Spleen (tissue), 11 donors: Measurements from ENCODE around the gene SPTBN5. TPM values are rescaled to one million over a fixed set of nuclear protein-coding genes. Genes with fewer than 3 reads are reported as not detected.

Experiments
- DNase-seq: peaks from one replicate; pipeline ENCODE4 v3.0.0-alpha.2; 2020
- H3K27ac ChIP-seq, 8 donors: fragments of 200-600 bp; sonication (generic) in 7 of 8; 1 replicate in 4 of 8; 2 replicates in 4 of 8; pipeline versions ENCODE4 v1.5.0 to v1.8.0; 2016 to 2021; ENCODE audit warnings: inconsistent platforms in 4 of 8, mild to moderate bottlenecking in 4 of 8, moderate library complexity in 1 of 8
- H3K27me3 ChIP-seq, 7 donors: fragments of 200-600 bp; sonication (generic) in 6 of 7; replicated peaks in 1 of 7; 1 replicate in 4 of 7; 2 replicates in 3 of 7; pipeline versions ENCODE4 v1.5.0 to v1.8.0; 2016 to 2021; ENCODE audit warnings: inconsistent platforms in 3 of 7, mild to moderate bottlenecking in 1 of 7
- H3K36me3 ChIP-seq, 6 donors: fragments of 200-600 bp; sonication (generic) in 5 of 6; 1 replicate in 4 of 6; 2 replicates in 2 of 6; pipeline versions ENCODE4 v1.5.0 to v1.8.0; 2016 to 2021; ENCODE audit warnings: inconsistent platforms in 2 of 6
- H3K4me1 ChIP-seq, 6 donors: fragments of 200-600 bp; sonication (generic) in 5 of 6; 1 replicate in 3 of 6; 2 replicates in 3 of 6; pipeline versions ENCODE4 v1.5.0 to v1.8.0; 2016 to 2021; ENCODE audit warnings: inconsistent platforms in 3 of 6
- H3K4me3 ChIP-seq, 8 donors: fragments of 200-600 bp; sonication (generic) in 7 of 8; 1 replicate in 4 of 8; 2 replicates in 4 of 8; pipeline versions ENCODE4 v1.5.0 to v1.8.0; 2016 to 2021; ENCODE audit warnings: inconsistent platforms in 4 of 8, mild to moderate bottlenecking in 4 of 8, moderate library complexity in 2 of 8
- H3K9me3 ChIP-seq, 8 donors: fragments of 200-600 bp; sonication (generic) in 7 of 8; 1 replicate in 4 of 8; 2 replicates in 4 of 8; pipeline versions ENCODE4 v1.5.0 to v1.8.0; 2016 to 2021; ENCODE audit warnings: inconsistent platforms in 4 of 8
- POLR2A ChIP-seq, 3 donors: fragments of 450-650 bp; IDR thresholded peaks; one replicate each; pipeline ENCODE4 v1.5.1; 2017; ENCODE audit warnings: antibody characterized with exemption in 3 of 3, mild to moderate bottlenecking in 1 of 3
- POLR2AphosphoS5 ChIP-seq, 3 donors: sonication (generic); formaldehyde crosslinking; IDR thresholded peaks; one replicate each; pipeline ENCODE4 v1.5.1; 2017; ENCODE audit warnings: antibody characterized with exemption in 3 of 3
- WGBS, 5 donors: extraction: QIAGEN DNeasy Blood & Tissue Kit in 3 of 5; methylation state at CpG; one replicate each; pipeline versions ENCODE4 v1.1.5 to v1.1.7; 2013 to 2018; 5-methylcytosine and 5-hydroxymethylcytosine counted together
- intact Hi-C: fragments of 100-400 bp; cut with DNase I; formaldehyde crosslinking; loops from one replicate; pipeline ENCODE4 v1.15.0; 2023; ENCODE audit warnings: low total_unique reads
- polyA plus RNA-seq, 3 donors: library from polyadenylated mRNA; stranded (reverse); fragments of 200-250 nt; gene quantifications; one replicate each; pipeline ENCODE4 v1.2.1, GENCODE V29; 2013
- total RNA-seq, 7 donors: library from RNA; depleted of rRNA in 3 of 7; stranded (reverse); fragments of >200 nt in 3 of 7; fragmentation: NEBNext Ultra II Directional in 4 of 7; extraction: Animal tissue kit (Norgen Biotek cat#: 25700) in 4 of 7; gene quantifications; one replicate each; pipeline versions ENCODE4 v1.1.0 to v1.2.1, GENCODE V29; 2016 to 2021
- TF ChIP-seq, protein P1 (sequence below), 11 experiments: fragments of 200-600 bp in 7 of 11; fragments of 450-650 bp in 4 of 11; sonication (generic) in 4 of 11; IDR thresholded peaks in 8 of 11; conservative IDR thresholded peaks in 3 of 11; 1 replicate in 7 of 11; 2 replicates in 4 of 11; pipeline versions ENCODE4 v1.4.0 to v1.8.0; 2016 to 2021; ENCODE audit warnings: antibody characterized with exemption in 11 of 11, inconsistent platforms in 4 of 11, mild to moderate bottlenecking in 1 of 11
- donor health status: healthy with polysubstance abuse.
- donor health status: DM: no; HTN: no; CAD: no; lungs with moderate emphysema.
- donor health status: DM: no; HTN: no; CAD: no.
- donor health status: Bipolar disorder and iron deficiency.
- donor health status: healthy.
- donor health status: DM: no; HTN: no; CAD: no.
- donor health status: DM: yes; HTN: yes; CAD: no.

The SPTBN5 gene
- total and polyA plus RNA-seq, 10 donors, result 0.19 to 2.0 (median 0.73) TPM

GRCh38 chr15:41838400-41838897, 55.4 kb downstream of the SPTBN5 start, which contains the start of gene PLA2G4B:
Gene PLA2G4B (plus strand): TSS chr15:41838847. CDS start chr15:41838914, 67 bp downstream.
- peaks cover 0 to 97% (median 21%) of the 10 kb centered on the region in 6 donors for H3K36me3 ChIP-seq
- H3K4me3 ChIP-seq, result no peak within 1 kb of the TSS
- DNase-seq, result no peak
- no peak within 1 kb of the TSS for H3K27ac ChIP-seq
- WGBS, 5 donors, result 85 to 95% (median 90%) methylated on average over 6 of the region's 6 CpGs
- peaks cover 0 to 10% (median 0%) of the 10 kb centered on the region in 6 donors for H3K4me1 ChIP-seq
- no peaks in the 10 kb centered on the region for H3K9me3 ChIP-seq
- intact Hi-C loops, result no loop called here
- H3K27me3 ChIP-seq, result no peaks in the 10 kb centered on the region
- TF ChIP-seq POLR2AphosphoS5 (IDR thresholded peaks at IDR 0.05) (no peak), POLR2A (IDR thresholded peaks at IDR 0.05) (no peak)
- TF ChIP-seq, protein P1, sequence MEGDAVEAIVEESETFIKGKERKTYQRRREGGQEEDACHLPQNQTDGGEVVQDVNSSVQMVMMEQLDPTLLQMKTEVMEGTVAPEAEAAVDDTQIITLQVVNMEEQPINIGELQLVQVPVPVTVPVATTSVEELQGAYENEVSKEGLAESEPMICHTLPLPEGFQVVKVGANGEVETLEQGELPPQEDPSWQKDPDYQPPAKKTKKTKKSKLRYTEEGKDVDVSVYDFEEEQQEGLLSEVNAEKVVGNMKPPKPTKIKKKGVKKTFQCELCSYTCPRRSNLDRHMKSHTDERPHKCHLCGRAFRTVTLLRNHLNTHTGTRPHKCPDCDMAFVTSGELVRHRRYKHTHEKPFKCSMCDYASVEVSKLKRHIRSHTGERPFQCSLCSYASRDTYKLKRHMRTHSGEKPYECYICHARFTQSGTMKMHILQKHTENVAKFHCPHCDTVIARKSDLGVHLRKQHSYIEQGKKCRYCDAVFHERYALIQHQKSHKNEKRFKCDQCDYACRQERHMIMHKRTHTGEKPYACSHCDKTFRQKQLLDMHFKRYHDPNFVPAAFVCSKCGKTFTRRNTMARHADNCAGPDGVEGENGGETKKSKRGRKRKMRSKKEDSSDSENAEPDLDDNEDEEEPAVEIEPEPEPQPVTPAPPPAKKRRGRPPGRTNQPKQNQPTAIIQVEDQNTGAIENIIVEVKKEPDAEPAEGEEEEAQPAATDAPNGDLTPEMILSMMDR (IDR thresholded peaks at IDR 0.05 in 8 of 11, conservative IDR thresholded peaks at IDR 0.05 in 3 of 11), result no peak

- intact Hi-C loops, result no loop called here
- TF ChIP-seq, protein P1 (IDR thresholded peaks at IDR 0.05 in 8 of 11, conservative IDR thresholded peaks at IDR 0.05 in 3 of 11), result no peak
- TF ChIP-seq POLR2A (IDR thresholded peaks at IDR 0.05) (no peak), POLR2AphosphoS5 (IDR thresholded peaks at IDR 0.05) (no peak)
- Histone ChIP-seq H3K4me3 (no peak overlapping the region), H3K36me3 (peaks cover 0 to 88% (median 16%) of the 10 kb centered on the region in 6 donors), H3K9me3 (no peaks in the 10 kb centered on the region), H3K27ac (no peak overlapping the region), H3K27me3 (no peaks in the 10 kb centered on the region), H3K4me1 (peaks cover 0 to 26% (median 9%) of the 10 kb centered on the region in 6 donors)
- no peak for DNase-seq
- 93 to 99% (median 93%) methylated on average over 10 to 23 of the region's 23 CpGs for WGBS, 5 donors
Observed at GRCh38 chr15:41836713-41837454, 57.0 kb downstream of the SPTBN5 start.

DNA sequence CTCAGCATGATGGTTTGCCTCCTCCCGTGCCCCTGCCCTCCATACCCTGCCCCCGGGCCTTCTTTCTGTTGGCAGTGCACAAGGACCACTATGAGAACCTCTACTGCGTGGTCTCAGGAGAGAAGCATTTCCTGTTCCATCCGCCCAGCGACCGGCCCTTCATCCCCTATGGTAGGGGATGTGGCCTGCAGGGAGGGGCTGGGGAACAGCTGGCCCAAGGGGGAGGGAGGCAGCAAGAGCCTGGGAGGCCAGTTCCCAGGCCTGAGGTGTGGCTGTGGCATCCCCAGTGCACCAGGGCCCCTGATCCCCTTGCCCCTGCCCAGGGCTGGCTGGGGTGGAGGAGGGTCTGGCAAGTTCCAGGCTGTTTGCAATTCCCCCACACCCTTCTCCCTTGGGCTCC, 57.8 kb downstream of the SPTBN5 start:
- no peak overlapping the region for H3K4me3 ChIP-seq
- WGBS, 5 donors, result 45 to 61% (median 52%) methylated on average over 6 of the region's 6 CpGs
- DNase-seq, result no peak
- peaks cover 0 to 34% (median 17%) of the 10 kb centered on the region in 6 donors for H3K4me1 ChIP-seq
- H3K27ac ChIP-seq, result no peak overlapping the region
- TF ChIP-seq, protein P1 (IDR thresholded peaks at IDR 0.05 in 8 of 11, conservative IDR thresholded peaks at IDR 0.05 in 3 of 11), result no peak
- no peaks in the 10 kb centered on the region for H3K9me3 ChIP-seq
- H3K36me3 ChIP-seq, result peaks cover 0 to 88% (median 12%) of the 10 kb centered on the region in 6 donors
- H3K27me3 ChIP-seq, result no peaks in the 10 kb centered on the region
- intact Hi-C loops, result no loop called here

GRCh38 chr15:41834096-41834495, 59.8 kb downstream of the SPTBN5 start:
- intact Hi-C loops, result no loop called here
- no peak overlapping the region for H3K4me3 ChIP-seq
- H3K9me3 ChIP-seq, result no peaks in the 10 kb centered on the region
- no peak overlapping the region for H3K27ac ChIP-seq
- H3K36me3 ChIP-seq, result peaks cover 0 to 82% (median 12%) of the 10 kb centered on the region in 6 donors
- no peaks in the 10 kb centered on the region for H3K27me3 ChIP-seq
- peaks cover 3 to 54% (median 30%) of the 10 kb centered on the region in 6 donors for H3K4me1 ChIP-seq
- TF ChIP-seq POLR2A (IDR thresholded peaks at IDR 0.05) (no peak), POLR2AphosphoS5 (IDR thresholded peaks at IDR 0.05) (no peak)
- TF ChIP-seq, protein P1 (IDR thresholded peaks at IDR 0.05 in 8 of 11, conservative IDR thresholded peaks at IDR 0.05 in 3 of 11), result no peak
- 69 to 92% (median 79%) methylated on average over 3 of the region's 3 CpGs for WGBS, 5 donors
- no peak for DNase-seq
